WTC11 (cell line): ENCODE results near the gene ISG20L2. TPM values are rescaled to one million over a fixed set of nuclear protein-coding genes. Genes with fewer than 3 reads are reported as not detected.

Experiments used
- ATAC-seq: fragments of 200-7000 bp; cut with Tn5 transposase; 2 replicates; pipeline ENCODE4 v1.10.0; 2021; ENCODE audit warnings: mild to moderate bottlenecking, moderate library complexity
- CTCF ChIA-PET: fragments of 300-600 bp; sonication (Branson Sonifier 250); formaldehyde crosslinking; loops from one replicate; lab custom pipeline; 2021; ENCODE audit warnings: antibody characterized with exemption; lab: Charles Lee
- POLR2A ChIA-PET: fragments of 350-600 bp; sonication (Branson Sonifier 250); formaldehyde crosslinking; loops from one replicate; lab custom pipeline; 2021; ENCODE audit warnings: antibody characterized with exemption; lab: Charles Lee
- DNase-seq: peaks from one replicate; pipeline ENCODE4 v3.0.0; 2021; ENCODE audit warnings: low spot score
- H3K27ac Mint-ChIP-seq: 2 replicates; pipeline ENCODE4 v1.8.0; 2021; ENCODE audit warnings: mixed read lengths
- H3K27me3 Mint-ChIP-seq: 2 replicates; pipeline ENCODE4 v1.8.0; 2021; ENCODE audit warnings: low read depth, mild to moderate bottlenecking, moderate library complexity, mixed read lengths
- H3K36me3 Mint-ChIP-seq: 2 replicates; pipeline ENCODE4 v1.8.0; 2021; ENCODE audit warnings: mixed read lengths
- H3K4me1 Mint-ChIP-seq: 2 replicates; pipeline ENCODE4 v1.8.0; 2022; ENCODE audit warnings: mixed read lengths
- H3K4me3 Mint-ChIP-seq: 2 replicates; pipeline ENCODE4 v1.8.0; 2021; ENCODE audit warnings: mild to moderate bottlenecking, moderate library complexity, mixed read lengths
- H3K9me3 Mint-ChIP-seq: 2 replicates; pipeline ENCODE4 v1.8.0; 2021; ENCODE audit warnings: mixed read lengths
- JUN ChIP-seq: sonication (generic); formaldehyde crosslinking; IDR thresholded peaks from 2 replicates; pipeline ENCODE4 v1.8.0; 2023; ENCODE audit warnings: mild to moderate bottlenecking, missing genetic modification reagents
- NR1H2 ChIP-seq: sonication (generic); formaldehyde crosslinking; IDR thresholded peaks from 2 replicates; pipeline ENCODE4 v1.9.0; 2021; ENCODE audit warnings: mild to moderate bottlenecking, moderate library complexity, missing genetic modification reagents
- NR2C2 ChIP-seq: sonication (generic); formaldehyde crosslinking; IDR thresholded peaks from 2 replicates; pipeline ENCODE4 v1.8.0; 2022; ENCODE audit warnings: mild to moderate bottlenecking, missing genetic modification reagents
- SMAD4 ChIP-seq: sonication (generic); formaldehyde crosslinking; IDR thresholded peaks from 2 replicates; pipeline ENCODE4 v1.8.0; 2022; ENCODE audit warnings: mild to moderate bottlenecking, missing genetic modification reagents
- TEAD1 ChIP-seq: sonication (generic); formaldehyde crosslinking; IDR thresholded peaks from 2 replicates; pipeline ENCODE4 v1.8.0; 2022; ENCODE audit warnings: mild to moderate bottlenecking, missing genetic modification reagents
- TEAD4 ChIP-seq: sonication (generic); formaldehyde crosslinking; IDR thresholded peaks from 2 replicates; pipeline ENCODE4 v1.8.0; 2022; ENCODE audit warnings: mild to moderate bottlenecking, missing genetic modification reagents
- ZNF232 ChIP-seq: sonication (generic); formaldehyde crosslinking; IDR thresholded peaks from 2 replicates; pipeline ENCODE4 v1.8.0; 2022; ENCODE audit warnings: mild to moderate bottlenecking, missing genetic modification reagents
- ZNF317 ChIP-seq: sonication (generic); formaldehyde crosslinking; IDR thresholded peaks from 2 replicates; pipeline ENCODE4 v1.8.1; 2023; ENCODE audit warnings: low read depth, mild to moderate bottlenecking, moderate library complexity, missing genetic modification reagents, borderline replicate concordance
- ZNF396 ChIP-seq: fragments of 250-450 bp; sonication (Bioruptor Pico); IDR thresholded peaks from 2 replicates; pipeline ENCODE4 v1.8.0; 2021; ENCODE audit warnings: mild to moderate bottlenecking, moderate library complexity, borderline replicate concordance
- ZNF423 ChIP-seq: fragments of 250-450 bp; sonication (Bioruptor Pico); IDR thresholded peaks from 2 replicates; pipeline ENCODE4 v2.1.2; 2022; ENCODE audit warnings: mild to moderate bottlenecking, moderate library complexity
- ZNF671 ChIP-seq: fragments of 250-450 bp; sonication (Bioruptor Pico); IDR thresholded peaks from 2 replicates; pipeline ENCODE4 v1.8.0; 2021; ENCODE audit warnings: mild to moderate bottlenecking
- total RNA-seq: library from RNA; stranded (reverse); gene quantifications from 3 replicates; pipeline ENCODE4 v1.2.3, GENCODE V29; 2021
- TF ChIP-seq, protein P1 (sequence below): sonication (generic); formaldehyde crosslinking; IDR thresholded peaks from 2 replicates; pipeline ENCODE4 v1.8.1; 2022; ENCODE audit warnings: mild to moderate bottlenecking, moderate library complexity, missing genetic modification reagents
- TF ChIP-seq, protein P2 (sequence below): sonication (generic); formaldehyde crosslinking; IDR thresholded peaks from 2 replicates; pipeline ENCODE4 v1.8.1; 2022; ENCODE audit warnings: low read depth, missing genetic modification reagents, borderline replicate concordance
- TF ChIP-seq, protein P3 (sequence below): sonication (generic); formaldehyde crosslinking; IDR thresholded peaks from 2 replicates; pipeline ENCODE4 v1.8.1; 2023; ENCODE audit warnings: mild to moderate bottlenecking, missing genetic modification reagents, borderline replicate concordance
- TF ChIP-seq, protein P4 (sequence below): sonication (generic); formaldehyde crosslinking; IDR thresholded peaks from 2 replicates; pipeline ENCODE4 v1.8.1; 2022; ENCODE audit warnings: low read depth, mild to moderate bottlenecking, moderate library complexity, missing genetic modification reagents, borderline replicate concordance
- TF ChIP-seq, protein P5 (sequence below): sonication (generic); formaldehyde crosslinking; IDR thresholded peaks from 2 replicates; pipeline ENCODE4 v1.8.0; 2022; ENCODE audit warnings: mild to moderate bottlenecking, missing genetic modification reagents
- TF ChIP-seq, protein P6 (sequence below): fragments of 250-450 bp; sonication (Bioruptor Pico); conservative IDR thresholded peaks from 2 replicates; pipeline ENCODE4 v1.9.0; 2021; ENCODE audit warnings: mild to moderate bottlenecking
- TF ChIP-seq, protein P7 (sequence below): sonication (generic); formaldehyde crosslinking; IDR thresholded peaks from 2 replicates; pipeline ENCODE4 v1.8.1; 2022; ENCODE audit warnings: missing genetic modification reagents, borderline replicate concordance

Gene ISG20L2
- total RNA-seq, 1 experiment from 2014 or later: 43.8 TPM

DNA sequence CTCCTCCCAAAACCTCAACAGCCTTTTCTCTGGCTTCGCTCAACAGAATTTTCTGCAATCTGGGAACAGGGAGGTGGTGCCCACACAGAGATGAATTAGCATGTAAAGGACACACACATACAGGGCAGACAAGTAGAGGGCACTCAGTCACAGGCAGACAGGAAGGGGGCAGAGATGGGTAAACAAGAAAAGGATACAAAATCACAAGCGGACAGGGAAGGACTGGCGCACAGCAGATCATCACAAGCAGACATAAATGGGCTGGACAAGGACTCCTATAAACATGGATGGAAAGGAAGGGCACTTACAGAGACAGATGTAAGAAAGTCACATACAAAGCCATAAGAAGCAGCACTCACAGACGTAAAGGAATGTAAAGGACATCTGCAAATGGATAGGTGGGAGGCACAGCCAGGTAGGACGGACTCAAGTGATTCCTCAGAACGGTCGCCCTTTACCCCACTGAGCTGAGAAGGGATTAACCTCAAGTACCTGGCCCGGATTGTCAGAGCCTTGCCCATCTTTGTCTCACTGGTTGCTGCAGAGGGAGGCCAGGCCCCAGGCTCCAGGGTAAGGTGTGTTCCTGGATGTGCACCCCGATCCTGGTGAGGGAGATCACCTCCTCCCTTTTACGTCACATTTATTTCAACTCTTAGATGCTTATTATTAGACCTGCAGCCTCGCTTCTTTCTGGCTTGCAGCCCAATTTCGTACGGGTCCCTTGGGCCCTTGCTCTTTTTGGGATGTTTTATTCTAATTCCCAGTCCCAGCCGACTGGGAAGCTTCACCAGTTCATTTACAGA lies 37.9 kb upstream of the ISG20L2 start:
- H3K27me3 Mint-ChIP-seq: no peaks in the 10 kb centered on the region
- H3K4me1 Mint-ChIP-seq: peaks cover 34% of the 10 kb centered on the region
- TF ChIP-seq, protein P1, sequence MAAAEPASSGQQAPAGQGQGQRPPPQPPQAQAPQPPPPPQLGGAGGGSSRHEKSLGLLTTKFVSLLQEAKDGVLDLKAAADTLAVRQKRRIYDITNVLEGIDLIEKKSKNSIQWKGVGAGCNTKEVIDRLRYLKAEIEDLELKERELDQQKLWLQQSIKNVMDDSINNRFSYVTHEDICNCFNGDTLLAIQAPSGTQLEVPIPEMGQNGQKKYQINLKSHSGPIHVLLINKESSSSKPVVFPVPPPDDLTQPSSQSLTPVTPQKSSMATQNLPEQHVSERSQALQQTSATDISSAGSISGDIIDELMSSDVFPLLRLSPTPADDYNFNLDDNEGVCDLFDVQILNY (CRISPR knock-in tag): 0 out of 2 replicates have a peak, but pooled peaks have one; percentile 16
- TF ChIP-seq, protein P2, sequence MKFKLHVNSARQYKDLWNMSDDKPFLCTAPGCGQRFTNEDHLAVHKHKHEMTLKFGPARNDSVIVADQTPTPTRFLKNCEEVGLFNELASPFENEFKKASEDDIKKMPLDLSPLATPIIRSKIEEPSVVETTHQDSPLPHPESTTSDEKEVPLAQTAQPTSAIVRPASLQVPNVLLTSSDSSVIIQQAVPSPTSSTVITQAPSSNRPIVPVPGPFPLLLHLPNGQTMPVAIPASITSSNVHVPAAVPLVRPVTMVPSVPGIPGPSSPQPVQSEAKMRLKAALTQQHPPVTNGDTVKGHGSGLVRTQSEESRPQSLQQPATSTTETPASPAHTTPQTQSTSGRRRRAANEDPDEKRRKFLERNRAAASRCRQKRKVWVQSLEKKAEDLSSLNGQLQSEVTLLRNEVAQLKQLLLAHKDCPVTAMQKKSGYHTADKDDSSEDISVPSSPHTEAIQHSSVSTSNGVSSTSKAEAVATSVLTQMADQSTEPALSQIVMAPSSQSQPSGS (CRISPR knock-in tag): no peak
- ATAC-seq (peak; percentile 1; the same call in 1 of the 2 replicates), DNase-seq (no peak)
- ChIA-PET CTCF (interaction anchor here (0.5 to 2.9 kb wide), 17 partner anchors 14 to 308 kb away, joined by 3 to 39 read pairs (median 4); partner anchors contain the start of genes ISG20L2, LRRC71, METTL25B and MRPL24), POLR2A (interaction anchor here (0.6 to 3.4 kb wide), 7 partner anchors 11 to 76 kb away, joined by 3 to 24 read pairs (median 8); partner anchors contain the start of genes HDGF, ISG20L2, METTL25B and MRPL24)
- peaks cover 9% of the 10 kb centered on the region for H3K36me3 Mint-ChIP-seq
- no peaks in the 10 kb centered on the region for H3K9me3 Mint-ChIP-seq
- no peak overlapping the region for H3K4me3 Mint-ChIP-seq
- H3K27ac Mint-ChIP-seq: no peak overlapping the region; the same call in 1 of the 2 replicates

DNA sequence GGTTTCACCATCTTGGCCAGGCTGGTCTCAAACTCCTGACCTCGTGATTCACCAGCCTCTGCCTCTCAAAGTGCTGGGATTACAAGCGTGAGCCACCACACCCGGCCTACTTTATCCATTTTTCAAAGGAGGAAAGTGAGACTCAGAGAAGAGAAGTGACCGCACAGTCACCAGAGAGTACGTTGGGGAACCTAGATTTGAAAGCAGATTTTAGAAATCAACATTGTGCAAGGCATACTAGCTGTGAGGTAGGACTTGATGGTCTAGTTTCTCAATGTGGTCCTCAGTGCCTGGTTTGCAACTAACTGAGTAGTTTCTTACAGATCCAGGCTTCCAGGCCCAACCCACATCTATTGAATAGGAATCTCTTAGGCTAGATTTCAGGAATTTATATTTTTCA lies 37.1 kb upstream of the ISG20L2 start:
- no peak for ATAC-seq
- H3K36me3 Mint-ChIP-seq: peaks cover 1% of the 10 kb centered on the region
- H3K27ac Mint-ChIP-seq: no peak overlapping the region
- no peak overlapping the region for H3K4me3 Mint-ChIP-seq
- ChIA-PET CTCF (interaction anchor here (0.7 to 2.9 kb wide), 5 partner anchors 25 to 76 kb away, joined by 3 to 39 read pairs (median 5); partner anchors contain the start of genes ISG20L2, METTL25B and MRPL24), POLR2A (interaction anchor here (3.4 kb wide), 1 partner anchor 14 kb away, joined by 24 read pairs; the partner anchor contains the start of gene HDGF)
- no peaks in the 10 kb centered on the region for H3K9me3 Mint-ChIP-seq
- TF ChIP-seq SMAD4 (CRISPR knock-in tag) (no peak), TEAD1 (no peak), ZNF317 (CRISPR knock-in tag) (no peak), NR1H2 (CRISPR knock-in tag) (no peak), NR2C2 (no peak), TEAD4 (no peak), ZNF671 (CRISPR knock-in tag) (no peak), ZNF232 (CRISPR knock-in tag) (no peak), ZNF396 (no peak), JUN (CRISPR knock-in tag) (no peak), ZNF423 (CRISPR knock-in tag) (no peak)
- TF ChIP-seq, protein P3, sequence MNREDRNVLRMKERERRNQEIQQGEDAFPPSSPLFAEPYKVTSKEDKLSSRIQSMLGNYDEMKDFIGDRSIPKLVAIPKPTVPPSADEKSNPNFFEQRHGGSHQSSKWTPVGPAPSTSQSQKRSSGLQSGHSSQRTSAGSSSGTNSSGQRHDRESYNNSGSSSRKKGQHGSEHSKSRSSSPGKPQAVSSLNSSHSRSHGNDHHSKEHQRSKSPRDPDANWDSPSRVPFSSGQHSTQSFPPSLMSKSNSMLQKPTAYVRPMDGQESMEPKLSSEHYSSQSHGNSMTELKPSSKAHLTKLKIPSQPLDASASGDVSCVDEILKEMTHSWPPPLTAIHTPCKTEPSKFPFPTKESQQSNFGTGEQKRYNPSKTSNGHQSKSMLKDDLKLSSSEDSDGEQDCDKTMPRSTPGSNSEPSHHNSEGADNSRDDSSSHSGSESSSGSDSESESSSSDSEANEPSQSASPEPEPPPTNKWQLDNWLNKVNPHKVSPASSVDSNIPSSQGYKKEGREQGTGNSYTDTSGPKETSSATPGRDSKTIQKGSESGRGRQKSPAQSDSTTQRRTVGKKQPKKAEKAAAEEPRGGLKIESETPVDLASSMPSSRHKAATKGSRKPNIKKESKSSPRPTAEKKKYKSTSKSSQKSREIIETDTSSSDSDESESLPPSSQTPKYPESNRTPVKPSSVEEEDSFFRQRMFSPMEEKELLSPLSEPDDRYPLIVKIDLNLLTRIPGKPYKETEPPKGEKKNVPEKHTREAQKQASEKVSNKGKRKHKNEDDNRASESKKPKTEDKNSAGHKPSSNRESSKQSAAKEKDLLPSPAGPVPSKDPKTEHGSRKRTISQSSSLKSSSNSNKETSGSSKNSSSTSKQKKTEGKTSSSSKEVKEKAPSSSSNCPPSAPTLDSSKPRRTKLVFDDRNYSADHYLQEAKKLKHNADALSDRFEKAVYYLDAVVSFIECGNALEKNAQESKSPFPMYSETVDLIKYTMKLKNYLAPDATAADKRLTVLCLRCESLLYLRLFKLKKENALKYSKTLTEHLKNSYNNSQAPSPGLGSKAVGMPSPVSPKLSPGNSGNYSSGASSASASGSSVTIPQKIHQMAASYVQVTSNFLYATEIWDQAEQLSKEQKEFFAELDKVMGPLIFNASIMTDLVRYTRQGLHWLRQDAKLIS (CRISPR knock-in tag): no peak
- TF ChIP-seq, protein P4, sequence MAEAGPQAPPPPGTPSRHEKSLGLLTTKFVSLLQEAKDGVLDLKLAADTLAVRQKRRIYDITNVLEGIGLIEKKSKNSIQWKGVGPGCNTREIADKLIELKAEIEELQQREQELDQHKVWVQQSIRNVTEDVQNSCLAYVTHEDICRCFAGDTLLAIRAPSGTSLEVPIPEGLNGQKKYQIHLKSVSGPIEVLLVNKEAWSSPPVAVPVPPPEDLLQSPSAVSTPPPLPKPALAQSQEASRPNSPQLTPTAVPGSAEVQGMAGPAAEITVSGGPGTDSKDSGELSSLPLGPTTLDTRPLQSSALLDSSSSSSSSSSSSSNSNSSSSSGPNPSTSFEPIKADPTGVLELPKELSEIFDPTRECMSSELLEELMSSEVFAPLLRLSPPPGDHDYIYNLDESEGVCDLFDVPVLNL (CRISPR knock-in tag): no peak
- TF ChIP-seq, protein P5, sequence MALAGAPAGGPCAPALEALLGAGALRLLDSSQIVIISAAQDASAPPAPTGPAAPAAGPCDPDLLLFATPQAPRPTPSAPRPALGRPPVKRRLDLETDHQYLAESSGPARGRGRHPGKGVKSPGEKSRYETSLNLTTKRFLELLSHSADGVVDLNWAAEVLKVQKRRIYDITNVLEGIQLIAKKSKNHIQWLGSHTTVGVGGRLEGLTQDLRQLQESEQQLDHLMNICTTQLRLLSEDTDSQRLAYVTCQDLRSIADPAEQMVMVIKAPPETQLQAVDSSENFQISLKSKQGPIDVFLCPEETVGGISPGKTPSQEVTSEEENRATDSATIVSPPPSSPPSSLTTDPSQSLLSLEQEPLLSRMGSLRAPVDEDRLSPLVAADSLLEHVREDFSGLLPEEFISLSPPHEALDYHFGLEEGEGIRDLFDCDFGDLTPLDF (CRISPR knock-in tag): no peak
- TF ChIP-seq, protein P6, sequence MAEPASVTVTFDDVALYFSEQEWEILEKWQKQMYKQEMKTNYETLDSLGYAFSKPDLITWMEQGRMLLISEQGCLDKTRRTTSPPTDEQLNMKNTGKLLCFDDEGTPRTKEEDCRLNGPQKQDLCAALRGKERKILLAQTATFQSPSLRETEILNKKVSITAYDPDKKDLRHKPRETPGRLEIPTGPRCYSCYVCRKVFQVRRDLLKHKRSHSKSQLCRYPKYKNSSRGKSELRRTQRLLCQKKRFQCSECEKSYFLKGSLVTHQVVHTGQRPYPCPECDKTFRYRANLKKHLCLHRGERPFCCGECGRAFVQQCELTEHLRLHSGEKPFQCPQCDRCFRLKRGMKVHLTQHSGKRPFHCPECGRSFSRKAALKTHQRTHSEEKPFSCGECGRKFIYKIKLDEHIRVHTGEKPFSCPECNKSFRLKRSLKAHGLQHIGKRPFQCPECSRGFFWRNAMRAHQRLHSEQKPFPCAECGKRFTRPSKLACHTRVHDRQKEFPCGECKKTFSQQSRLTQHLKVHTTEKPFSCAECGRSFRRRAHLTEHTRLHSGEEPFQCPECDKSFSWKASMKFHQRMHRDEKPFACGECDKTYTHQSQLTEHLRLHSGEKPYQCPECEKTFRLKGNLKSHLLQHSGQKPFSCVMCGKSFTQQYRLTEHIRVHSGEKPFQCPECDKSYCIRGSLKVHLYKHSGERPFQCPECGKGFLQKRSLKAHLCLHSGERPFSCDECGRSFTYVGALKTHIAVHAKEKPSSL (CRISPR knock-in tag): no peak
- TF ChIP-seq, protein P7, sequence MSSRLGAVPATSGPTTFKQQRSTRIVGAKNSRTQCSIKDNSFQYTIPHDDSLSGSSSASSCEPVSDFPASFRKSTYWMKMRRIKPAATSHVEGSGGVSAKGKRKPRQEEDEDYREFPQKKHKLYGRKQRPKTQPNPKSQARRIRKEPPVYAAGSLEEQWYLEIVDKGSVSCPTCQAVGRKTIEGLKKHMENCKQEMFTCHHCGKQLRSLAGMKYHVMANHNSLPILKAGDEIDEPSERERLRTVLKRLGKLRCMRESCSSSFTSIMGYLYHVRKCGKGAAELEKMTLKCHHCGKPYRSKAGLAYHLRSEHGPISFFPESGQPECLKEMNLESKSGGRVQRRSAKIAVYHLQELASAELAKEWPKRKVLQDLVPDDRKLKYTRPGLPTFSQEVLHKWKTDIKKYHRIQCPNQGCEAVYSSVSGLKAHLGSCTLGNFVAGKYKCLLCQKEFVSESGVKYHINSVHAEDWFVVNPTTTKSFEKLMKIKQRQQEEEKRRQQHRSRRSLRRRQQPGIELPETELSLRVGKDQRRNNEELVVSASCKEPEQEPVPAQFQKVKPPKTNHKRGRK (CRISPR knock-in tag): no peak
- DNase-seq: no peak
- no peaks in the 10 kb centered on the region for H3K27me3 Mint-ChIP-seq
- H3K4me1 Mint-ChIP-seq: peaks cover 26% of the 10 kb centered on the region
